ENCODE results near the gene DOC2A. TPM values are rescaled to one million over a fixed set of nuclear protein-coding genes. Genes with fewer than 3 reads are reported as not detected.
A peak's percentile ranks its signal among the peaks of the same experiment; 100 is the strongest.

The DOC2A gene
- total RNA-seq, 2 experiments from 2014 or later = not detected

GRCh38 chr16:29975811-29976511, 34.9 kb downstream of the DOC2A start:
- peaks cover 34% of the 10 kb centered on the region for H3K4me1 Mint-ChIP-seq
- no peaks in the 10 kb centered on the region for H3K27me3 Mint-ChIP-seq
- peak overlapping the region; percentile 86 for H3K4me3 Mint-ChIP-seq

GRCh38 chr16:29975134-29975538, 35.7 kb downstream of the DOC2A start:
- H3K27ac Mint-ChIP-seq = peak overlapping the region; percentile 96
- no peaks in the 10 kb centered on the region for H3K9me3 Mint-ChIP-seq
- peaks cover 34% of the 10 kb centered on the region for H3K4me1 Mint-ChIP-seq
- H3K36me3 Mint-ChIP-seq = peaks cover 22% of the 10 kb centered on the region
- no peak for ATAC-seq (ENCODE audit: low read depth)
- H3K27me3 Mint-ChIP-seq = no peaks in the 10 kb centered on the region
- peak overlapping the region; percentile 86 for H3K4me3 Mint-ChIP-seq
- POLR2A ChIA-PET = interaction anchor here (0.6 to 6.8 kb wide), 6 partner anchors 13 to 719 kb away, joined by 3 to 73 read pairs (median 6); partner anchors contain the start of genes HIRIP3, INO80E, KCTD13 and TMEM219
- DNase-seq = no peak

More at GRCh38 chr16:29975811-29976511, 34.9 kb downstream of the DOC2A start:
- Mint-ChIP-seq H3K27ac (peak overlapping the region; percentile 58), H3K36me3 (peaks cover 26% of the 10 kb centered on the region), H3K9me3 (no peaks in the 10 kb centered on the region)
- ATAC-seq (ENCODE audit: low read depth) (no peak), DNase-seq (no peak)
- POLR2A ChIA-PET = interaction anchor here (0.6 to 6.8 kb wide), 5 partner anchors 14 to 297 kb away, joined by 3 to 73 read pairs (median 7); partner anchors contain the start of genes HIRIP3, INO80E, KCTD13 and TMEM219

- H3K9me3 Mint-ChIP-seq = no peaks in the 10 kb centered on the region
- no peaks in the 10 kb centered on the region for H3K27me3 Mint-ChIP-seq
- H3K27ac Mint-ChIP-seq = peak overlapping the region; percentile 96
- ATAC-seq (ENCODE audit: low read depth) = no peak
- peak overlapping the region; percentile 86 for H3K4me3 Mint-ChIP-seq
- H3K36me3 Mint-ChIP-seq = peaks cover 25% of the 10 kb centered on the region
- DNase-seq = peak; percentile 51
- POLR2A ChIA-PET = interaction anchor here (0.6 to 6.8 kb wide), 7 partner anchors 11 to 719 kb away, joined by 3 to 73 read pairs (median 8); partner anchors contain the start of genes HIRIP3, INO80E, KCTD13 and MAZ
- peaks cover 34% of the 10 kb centered on the region for H3K4me1 Mint-ChIP-seq
Measured at GRCh38 chr16:29974291-29975133, 36.3 kb downstream of the DOC2A start.

GRCh38 chr16:29973384-29974246, 37.2 kb downstream of the DOC2A start, which contains the start of gene TAOK2:
TAOK2 (plus strand) TSS chr16:29973868; CDS start chr16:29977773, 3,905 bp downstream.
- Mint-ChIP-seq H3K4me1 (peaks cover 36% of the 10 kb centered on the region), H3K27me3 (no peaks in the 10 kb centered on the region), H3K27ac (peak within 1 kb of the TSS; percentile 96), H3K9me3 (no peaks in the 10 kb centered on the region), H3K36me3 (peaks cover 26% of the 10 kb centered on the region), H3K4me3 (peak within 1 kb of the TSS; percentile 86)
- DNase-seq (peak; percentile 96), ATAC-seq (ENCODE audit: low read depth) (peak; percentile 98)
- POLR2A ChIA-PET = interaction anchor here (0.6 to 6.8 kb wide), 13 partner anchors 10 to 989 kb away, joined by 3 to 73 read pairs (median 4); partner anchors contain the start of genes HIRIP3, INO80E, KCTD13 and LAT

- POLR2A ChIA-PET = interaction anchor here (0.6 to 6.8 kb wide), 12 partner anchors 11 to 988 kb away, joined by 3 to 73 read pairs (median 4); partner anchors contain the start of genes HIRIP3, INO80E, KCTD13 and LAT
- peaks cover 28% of the 10 kb centered on the region for H3K36me3 Mint-ChIP-seq
- ATAC-seq (ENCODE audit: low read depth) (no peak), DNase-seq (no peak)
- no peaks in the 10 kb centered on the region for H3K27me3 Mint-ChIP-seq
- peak overlapping the region; percentile 96 for H3K27ac Mint-ChIP-seq
- no peaks in the 10 kb centered on the region for H3K9me3 Mint-ChIP-seq
- H3K4me1 Mint-ChIP-seq = peaks cover 36% of the 10 kb centered on the region
- H3K4me3 Mint-ChIP-seq = peak overlapping the region; percentile 86
Measured at GRCh38 chr16:29972992-29973383, 37.8 kb downstream of the DOC2A start.

GRCh38 chr16:29972500-29972899, 38.3 kb downstream of the DOC2A start:
- DNase-seq = no peak
- ATAC-seq (ENCODE audit: low read depth) = no peak
- peak overlapping the region; percentile 96 for H3K27ac Mint-ChIP-seq
- POLR2A ChIA-PET = interaction anchor here (0.6 to 6.8 kb wide), 6 partner anchors 11 to 165 kb away, joined by 3 to 73 read pairs (median 18); partner anchors contain the start of genes HIRIP3, INO80E, KCTD13 and MAZ
- H3K36me3 Mint-ChIP-seq = peaks cover 30% of the 10 kb centered on the region
- no peaks in the 10 kb centered on the region for H3K27me3 Mint-ChIP-seq
- peaks cover 36% of the 10 kb centered on the region for H3K4me1 Mint-ChIP-seq
- H3K4me3 Mint-ChIP-seq = peak overlapping the region; percentile 86
- no peaks in the 10 kb centered on the region for H3K9me3 Mint-ChIP-seq

GRCh38 chr16:29971304-29971703, 39.5 kb downstream of the DOC2A start:
- ATAC-seq (ENCODE audit: low read depth) (no peak), DNase-seq (peak; percentile 15)
- Mint-ChIP-seq H3K4me3 (no peak overlapping the region), H3K4me1 (peaks cover 26% of the 10 kb centered on the region), H3K36me3 (peaks cover 31% of the 10 kb centered on the region), H3K9me3 (no peaks in the 10 kb centered on the region), H3K27ac (no peak overlapping the region), H3K27me3 (no peaks in the 10 kb centered on the region)
- POLR2A ChIA-PET = interaction anchor here (0.7 to 6.8 kb wide), 4 partner anchors 9 to 187 kb away, joined by 3 to 72 read pairs (median 16); partner anchors contain the start of genes KCTD13 and TMEM219

GRCh38 chr16:29968205-29968604, 42.6 kb downstream of the DOC2A start:
- no peak overlapping the region for H3K27ac Mint-ChIP-seq
- no peak overlapping the region for H3K4me3 Mint-ChIP-seq
- H3K27me3 Mint-ChIP-seq = no peaks in the 10 kb centered on the region
- ATAC-seq (ENCODE audit: low read depth) (no peak), DNase-seq (no peak)
- no peaks in the 10 kb centered on the region for H3K9me3 Mint-ChIP-seq
- peaks cover 11% of the 10 kb centered on the region for H3K4me1 Mint-ChIP-seq
- POLR2A ChIA-PET = no interaction called here
- H3K36me3 Mint-ChIP-seq = peaks cover 33% of the 10 kb centered on the region

GRCh38 chr16:29963021-29963743, 47.6 kb downstream of the DOC2A start:
- DNase-seq (peak; percentile 20), ATAC-seq (ENCODE audit: low read depth) (no peak)
- Mint-ChIP-seq H3K4me1 (peaks cover 16% of the 10 kb centered on the region), H3K4me3 (peak overlapping the region; percentile 81), H3K9me3 (no peaks in the 10 kb centered on the region), H3K36me3 (peaks cover 7% of the 10 kb centered on the region), H3K27me3 (no peaks in the 10 kb centered on the region), H3K27ac (peak overlapping the region; percentile 81)
- POLR2A ChIA-PET = interaction anchor here (1.2 to 3.4 kb wide), 3 partner anchors 11 to 37 kb away, joined by 6 to 72 read pairs (median 28); partner anchors contain the start of genes HIRIP3, INO80E, KCTD13 and TAOK2

GRCh38 chr16:29962344-29962994, 48.4 kb downstream of the DOC2A start:
- no peak for ATAC-seq (ENCODE audit: low read depth)
- peaks cover 6% of the 10 kb centered on the region for H3K36me3 Mint-ChIP-seq
- H3K27me3 Mint-ChIP-seq = no peaks in the 10 kb centered on the region
- DNase-seq = no peak
- peak overlapping the region; percentile 81 for H3K27ac Mint-ChIP-seq
- peak overlapping the region; percentile 81 for H3K4me3 Mint-ChIP-seq
- peaks cover 16% of the 10 kb centered on the region for H3K4me1 Mint-ChIP-seq
- POLR2A ChIA-PET = interaction anchor here (0.8 to 3.4 kb wide), 14 partner anchors 12 to 1098 kb away, joined by 3 to 72 read pairs (median 4); partner anchors contain the start of genes ALDOA, ASPHD1, HIRIP3 and INO80E
- H3K9me3 Mint-ChIP-seq = no peaks in the 10 kb centered on the region
